Measurements from ENCODE around the gene TYMS. TPM values are rescaled to one million over a fixed set of nuclear protein-coding genes. Genes with fewer than 3 reads are reported as not detected.
A peak's percentile ranks its signal among the peaks of the same experiment; 100 is the strongest.

TYMS gene
- total RNA-seq, 4 donors from 2014 or later: 1.1 to 6.1 (median 3.6) TPM

- H3K4me3 ChIP-seq: no peak overlapping the region
- no peaks in the 10 kb centered on the region for H3K27me3 ChIP-seq
- no peak for TF ChIP-seq EP300 (IDR thresholded peaks at IDR 0.05)
- no peak for TF ChIP-seq CTCF (IDR thresholded peaks at IDR 0.05)
- TF ChIP-seq POLR2A (IDR thresholded peaks at IDR 0.05): no peak
- no peak for TF ChIP-seq POLR2AphosphoS5 (IDR thresholded peaks at IDR 0.05)
- ATAC-seq: peak; percentile 61
- H3K9me3 ChIP-seq: no peaks in the 10 kb centered on the region
- H3K4me1 ChIP-seq: peaks cover 0 to 25% (median 0%) of the 10 kb centered on the region in 3 donors
- WGBS, 2 donors (ENCODE audit: low coverage in 1 of 2): 25 to 29% methylated on average over 2 of the region's 2 CpGs
- H3K36me3 ChIP-seq: no peaks in the 10 kb centered on the region
- peak overlapping the region in 1 of 4 donors; percentile 18 for H3K27ac ChIP-seq
These were observed 30.2 kb upstream of the TYMS start for GRCh38 chr18:627231-627630.

DNA sequence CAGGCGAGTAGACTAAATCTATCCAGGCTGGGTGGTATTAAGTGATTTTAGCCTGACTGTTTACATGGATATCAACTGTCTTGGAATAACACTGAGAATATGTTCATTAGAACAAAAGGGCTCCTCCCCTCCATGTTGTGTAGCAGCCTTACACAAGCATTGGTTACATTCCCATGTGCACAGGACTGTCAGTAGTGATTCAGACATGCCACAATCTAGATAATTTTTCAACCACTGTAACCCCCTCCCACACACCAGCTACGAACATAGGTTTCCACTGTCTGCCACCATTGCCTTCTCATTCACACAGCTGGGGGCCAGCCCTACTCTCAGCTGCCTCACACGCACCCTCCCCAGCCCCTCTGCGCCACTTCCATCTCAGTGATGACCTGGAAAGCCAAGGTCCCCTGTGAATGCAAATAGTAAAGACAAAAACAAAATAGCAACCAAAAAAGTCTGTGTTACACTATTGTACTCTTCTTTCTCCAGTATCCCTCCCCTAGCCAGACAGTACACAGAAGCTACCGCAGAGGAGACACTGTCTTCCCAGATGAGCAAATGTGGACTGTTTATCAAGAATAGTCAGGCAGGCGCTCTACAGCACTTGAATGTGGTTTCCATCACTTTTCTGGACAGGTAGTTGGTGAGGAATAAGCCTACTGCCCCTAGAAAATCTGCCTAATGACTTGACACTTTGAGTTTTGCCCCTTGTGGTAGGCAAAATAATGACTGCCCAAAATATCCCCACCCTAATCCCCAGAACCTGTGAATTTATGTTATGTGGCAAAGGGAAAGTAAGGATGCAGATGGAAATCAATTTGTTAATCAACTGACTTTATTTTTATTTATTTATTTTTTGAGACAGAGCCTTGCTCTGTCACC lies 27.9 kb upstream of the TYMS start:
- Histone ChIP-seq H3K36me3 (no peaks in the 10 kb centered on the region), H3K27me3 (no peaks in the 10 kb centered on the region), H3K9me3 (no peaks in the 10 kb centered on the region), H3K4me1 (peaks cover 0 to 16% (median 0%) of the 10 kb centered on the region in 3 donors), H3K4me3 (no peak overlapping the region), H3K27ac (no peak overlapping the region)
- TF ChIP-seq POLR2AphosphoS5 (IDR thresholded peaks at IDR 0.05) (no peak), CTCF (IDR thresholded peaks at IDR 0.05) (no peak), EP300 (IDR thresholded peaks at IDR 0.05) (no peak), POLR2A (IDR thresholded peaks at IDR 0.05) (no peak)
- no peak for ATAC-seq
- 76 to 90% methylated on average over 6 of the region's 6 CpGs for WGBS, 2 donors (ENCODE audit: low coverage in 1 of 2)

- ATAC-seq: no peak
These were observed 25.9 kb upstream of the TYMS start for GRCh38 chr18:631560-631959.

DNA sequence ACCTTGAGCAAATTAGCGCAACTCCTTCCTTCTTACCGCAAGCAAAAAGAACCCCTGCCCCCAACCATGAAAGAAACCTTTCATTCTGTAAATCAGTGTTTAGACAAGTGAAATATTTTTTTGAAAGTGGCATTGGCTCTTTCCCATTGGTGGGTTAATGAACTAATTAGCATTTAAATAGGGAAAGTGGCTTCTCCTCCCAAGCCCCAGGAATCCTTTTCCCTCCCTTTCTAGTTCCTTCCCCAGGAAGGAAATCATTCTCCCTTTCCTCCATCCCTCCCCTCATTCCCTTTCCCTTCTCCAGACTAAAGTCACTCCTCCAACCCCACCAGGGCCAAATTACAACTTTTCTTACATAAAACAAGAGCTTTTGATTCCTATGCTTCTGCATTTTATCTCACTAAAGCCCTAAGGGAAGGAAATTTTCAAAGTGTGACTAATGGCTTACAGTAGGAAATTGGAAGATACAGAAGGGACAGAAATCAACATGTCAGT lies 22.9 kb upstream of the TYMS start:
- Histone ChIP-seq H3K9me3 (no peaks in the 10 kb centered on the region), H3K4me1 (no peaks in the 10 kb centered on the region), H3K27me3 (no peaks in the 10 kb centered on the region), H3K36me3 (no peaks in the 10 kb centered on the region), H3K4me3 (no peak overlapping the region), H3K27ac (no peak overlapping the region)
- TF ChIP-seq POLR2A (IDR thresholded peaks at IDR 0.05) (no peak), POLR2AphosphoS5 (IDR thresholded peaks at IDR 0.05) (no peak), EP300 (IDR thresholded peaks at IDR 0.05) (no peak), CTCF (IDR thresholded peaks at IDR 0.05) (no peak)
- WGBS, 2 donors (ENCODE audit: low coverage in 1 of 2): 67% methylated on average over 2 of the region's 2 CpGs; no CpG with 5 or more reads in 1 of the 2 donors
- ATAC-seq: no peak

More at GRCh38 chr18:631560-631959, 25.9 kb upstream of the TYMS start:
- no peaks in the 10 kb centered on the region for H3K36me3 ChIP-seq
- H3K27ac ChIP-seq: no peak overlapping the region
- TF ChIP-seq POLR2A (IDR thresholded peaks at IDR 0.05) (no peak), POLR2AphosphoS5 (IDR thresholded peaks at IDR 0.05) (no peak), CTCF (IDR thresholded peaks at IDR 0.05) (no peak), EP300 (IDR thresholded peaks at IDR 0.05) (no peak)
- peaks cover 0 to 11% (median 0%) of the 10 kb centered on the region in 3 donors for H3K4me1 ChIP-seq
- H3K27me3 ChIP-seq: no peaks in the 10 kb centered on the region
- no peak overlapping the region for H3K4me3 ChIP-seq
- H3K9me3 ChIP-seq: no peaks in the 10 kb centered on the region

- H3K36me3 ChIP-seq: no peaks in the 10 kb centered on the region
- H3K27me3 ChIP-seq: no peaks in the 10 kb centered on the region
- no peak overlapping the region for H3K27ac ChIP-seq
- H3K4me3 ChIP-seq: no peak overlapping the region
- WGBS, 2 donors (ENCODE audit: low coverage in 1 of 2): 50 to 68% methylated on average over 1 to 6 of the region's 8 CpGs
- no peaks in the 10 kb centered on the region for H3K9me3 ChIP-seq
- no peak for TF ChIP-seq EP300 (IDR thresholded peaks at IDR 0.05)
- ATAC-seq: no peak
- H3K4me1 ChIP-seq: no peaks in the 10 kb centered on the region
These were observed 22.3 kb upstream of the TYMS start for GRCh38 chr18:635171-635570.
